Naive thymus-derived CD8-positive, alpha-beta T cell (primary cell): Measurements from ENCODE around the gene C13orf46. TPM values are rescaled to one million over a fixed set of nuclear protein-coding genes. Genes with fewer than 3 reads are reported as not detected.

Source experiments
- ATAC-seq, 2 donors: fragments of 150-1000 bp; cut with Tn5 transposase in 1 of 2; sonication (Bioruptor Pico), chemical (Tn5 transposase) in 1 of 2; 1 replicate in 1 of 2; 2 replicates in 1 of 2; pipeline ENCODE4 v1.10.0; 2021; ENCODE audit warnings: mild to moderate bottlenecking in 2 of 2, moderate library complexity in 2 of 2
- POLR2A ChIA-PET: fragments of 350-600 bp; sonication (Branson Sonifier 250); formaldehyde crosslinking; loops from one replicate; lab custom pipeline; 2021; ENCODE audit warnings: antibody characterized with exemption; lab: Charles Lee
- DNase-seq, 10 donors: peaks; one replicate each; pipeline versions ENCODE4 v3.0.0 to v3.0.0-alpha.2; 2020 to 2022
- H3K27ac Mint-ChIP-seq, 10 donors: one replicate each; pipeline ENCODE4 v1.8.0; 2020 to 2022; ENCODE audit warnings: mild to moderate bottlenecking in 10 of 10, mixed read lengths in 10 of 10, moderate library complexity in 4 of 10, inconsistent platforms in 1 of 10
- H3K27me3 Mint-ChIP-seq, 5 donors: one replicate each; pipeline ENCODE4 v1.8.0; 2021 to 2022; ENCODE audit warnings: mixed read lengths in 5 of 5
- H3K36me3 Mint-ChIP-seq, 3 donors: one replicate each; pipeline ENCODE4 v1.8.0; 2020 to 2022; ENCODE audit warnings: mixed read lengths in 3 of 3, mild to moderate bottlenecking in 2 of 3, inconsistent platforms in 1 of 3
- H3K4me1 Mint-ChIP-seq, 4 donors: one replicate each; pipeline ENCODE4 v1.8.0; 2021 to 2022; ENCODE audit warnings: mixed read lengths in 4 of 4
- H3K4me3 Mint-ChIP-seq, 10 donors: one replicate each; pipeline ENCODE4 v1.8.0; 2020 to 2022; ENCODE audit warnings: mild to moderate bottlenecking in 10 of 10, mixed read lengths in 10 of 10, moderate library complexity in 6 of 10, inconsistent platforms in 1 of 10
- H3K9me3 Mint-ChIP-seq, 9 donors: one replicate each; pipeline ENCODE4 v1.8.0; 2020 to 2022; ENCODE audit warnings: mixed read lengths in 9 of 9, mild to moderate bottlenecking in 3 of 9, inconsistent platforms in 1 of 9, moderate library complexity in 1 of 9
- polyA plus RNA-seq, 3 donors: library from polyadenylated mRNA; unstranded; fragments of 300-500 nt; fragmentation: Illumina TruSeq; gene quantifications; one replicate each; pipeline ENCODE4 v1.2.3, GENCODE V29; 2021
- total RNA-seq, 8 experiments: library from RNA in 2 of 8; stranded (reverse) in 2 of 8; gene quantifications; one replicate each; pipeline ENCODE4 v1.2.3 and lab custom pipeline; 2021 to 2026

C13orf46 gene
- total and polyA plus RNA-seq, 5 experiments from 2014 or later, result 0.43 to 16.2 (median 1.8) TPM

- H3K36me3 Mint-ChIP-seq, result peaks cover 0 to 54% (median 10%) of the 10 kb centered on the region in 3 donors
- peaks cover 0 to 2% (median 0%) of the 10 kb centered on the region in 9 donors for H3K9me3 Mint-ChIP-seq
- ATAC-seq, result no peak
- no peaks in the 10 kb centered on the region for H3K27me3 Mint-ChIP-seq
- peak overlapping the region in 1 of 10 donors; percentile 4 for H3K4me3 Mint-ChIP-seq
- H3K27ac Mint-ChIP-seq, result peak overlapping the region in 2 of 10 donors; percentile 29 to 63
- POLR2A ChIA-PET, result interaction anchor here (0.6 to 0.9 kb wide), 2 partner anchors 19 to 217 kb away, joined by 3 read pairs; no protein-coding TSS in a partner anchor
- peak in 1 of 10 donors; percentile 44 for DNase-seq
- H3K4me1 Mint-ChIP-seq, result peaks cover 0 to 3% (median under 1%) of the 10 kb centered on the region in 4 donors
Measured at GRCh38 chr13:113974304-113975281, 717 bp upstream of the C13orf46 start.

GRCh38 chr13:113972451-113973217 is 1.2 kb downstream of the C13orf46 start:
- Mint-ChIP-seq H3K27ac (peak overlapping the region in 3 of 10 donors; percentile 22 to 82 (median 56)), H3K27me3 (no peaks in the 10 kb centered on the region), H3K36me3 (peaks cover 0 to 36% (median 3%) of the 10 kb centered on the region in 3 donors), H3K4me3 (peak overlapping the region in 3 of 10 donors; percentile 10 to 52 (median 41)), H3K4me1 (peaks cover 0 to 1% (median under 1%) of the 10 kb centered on the region in 4 donors), H3K9me3 (peaks cover 0 to 2% (median 0%) of the 10 kb centered on the region in 9 donors)
- peak in 1 of 10 donors; percentile 62 for DNase-seq
- no peak for ATAC-seq
- POLR2A ChIA-PET, result no interaction called here

GRCh38 chr13:113971471-113972231 is 2.2 kb downstream of the C13orf46 start:
- Mint-ChIP-seq H3K9me3 (peaks cover 0 to 2% (median 0%) of the 10 kb centered on the region in 9 donors), H3K27ac (peak overlapping the region in 3 of 10 donors; percentile 33 to 82 (median 52)), H3K4me1 (peaks cover 0 to 1% (median under 1%) of the 10 kb centered on the region in 4 donors), H3K27me3 (no peaks in the 10 kb centered on the region), H3K36me3 (peaks cover 0 to 27% (median 3%) of the 10 kb centered on the region in 3 donors), H3K4me3 (peak overlapping the region in 2 of 10 donors; percentile 28 to 66)
- POLR2A ChIA-PET, result interaction anchor here (0.8 to 3.6 kb wide), 2 partner anchors 10 to 134 kb away, joined by 3 to 9 read pairs; no protein-coding TSS in a partner anchor
- DNase-seq, result peak in 2 of 10 donors; percentile 7 to 45
- no peak for ATAC-seq

- peaks cover 0 to 2% (median 0%) of the 10 kb centered on the region in 9 donors for H3K9me3 Mint-ChIP-seq
- H3K4me3 Mint-ChIP-seq, result peak overlapping the region in 3 of 10 donors; percentile 20 to 26 (median 22)
- no peaks in the 10 kb centered on the region for H3K27me3 Mint-ChIP-seq
Measured at GRCh38 chr13:113970810-113971470, 2.9 kb downstream of the C13orf46 start.

GRCh38 chr13:113969973-113970611 is 3.8 kb downstream of the C13orf46 start:
- peak overlapping the region in 4 of 10 donors; percentile 58 to 86 (median 68) for H3K27ac Mint-ChIP-seq
- POLR2A ChIA-PET, result interaction anchor here (0.6 to 3.6 kb wide), 2 partner anchors 12 to 141 kb away, joined by 3 to 9 read pairs; no protein-coding TSS in a partner anchor
- DNase-seq, result peak in 1 of 10 donors; percentile 31
- no peak for ATAC-seq
- peaks cover 0 to 2% (median 0%) of the 10 kb centered on the region in 9 donors for H3K9me3 Mint-ChIP-seq
- peaks cover 0 to 1% (median 0%) of the 10 kb centered on the region in 4 donors for H3K4me1 Mint-ChIP-seq
- H3K4me3 Mint-ChIP-seq, result peak overlapping the region in 3 of 10 donors; percentile 8 to 65 (median 58)
- no peaks in the 10 kb centered on the region for H3K27me3 Mint-ChIP-seq
- peaks cover 0 to 15% (median 3%) of the 10 kb centered on the region in 3 donors for H3K36me3 Mint-ChIP-seq

More at GRCh38 chr13:113970810-113971470, 2.9 kb downstream of the C13orf46 start:
- peak overlapping the region in 2 of 10 donors; percentile 29 to 86 for H3K27ac Mint-ChIP-seq
- H3K4me1 Mint-ChIP-seq, result peaks cover 0 to 1% (median 0%) of the 10 kb centered on the region in 4 donors
- POLR2A ChIA-PET, result interaction anchor here (0.6 to 3.6 kb wide), 4 partner anchors 11 to 391 kb away, joined by 3 to 9 read pairs (median 3); no protein-coding TSS in a partner anchor
- ATAC-seq (no peak), DNase-seq (peak in 1 of 10 donors; percentile 35)
- peaks cover 0 to 23% (median 3%) of the 10 kb centered on the region in 3 donors for H3K36me3 Mint-ChIP-seq

GRCh38 chr13:113969311-113969972 is 4.4 kb downstream of the C13orf46 start:
- H3K27me3 Mint-ChIP-seq, result no peaks in the 10 kb centered on the region
- peaks cover 0 to 2% (median 0%) of the 10 kb centered on the region in 9 donors for H3K9me3 Mint-ChIP-seq
- peak overlapping the region in 3 of 10 donors; percentile 4 to 79 (median 52) for H3K27ac Mint-ChIP-seq
- ATAC-seq (no peak), DNase-seq (peak in 1 of 10 donors; percentile 55)
- peaks cover 0 to 11% (median 3%) of the 10 kb centered on the region in 3 donors for H3K36me3 Mint-ChIP-seq
- POLR2A ChIA-PET, result interaction anchor here (3.6 kb wide), 1 partner anchor 12 kb away, joined by 9 read pairs; no protein-coding TSS in a partner anchor
- H3K4me1 Mint-ChIP-seq, result peaks cover 0 to 1% (median 0%) of the 10 kb centered on the region in 4 donors
- H3K4me3 Mint-ChIP-seq, result peak overlapping the region in 2 of 10 donors; percentile 24 to 58

- H3K4me3 Mint-ChIP-seq, result peak overlapping the region in 1 of 10 donors; percentile 34
- POLR2A ChIA-PET, result interaction anchor here (3.6 kb wide), 1 partner anchor 13 kb away, joined by 9 read pairs; no protein-coding TSS in a partner anchor
- peak in 1 of 10 donors; percentile 45 for DNase-seq
Measured at GRCh38 chr13:113968463-113969310, 5.2 kb downstream of the C13orf46 start.

GRCh38 chr13:113967729-113968462 is 6.0 kb downstream of the C13orf46 start:
- Mint-ChIP-seq H3K27me3 (no peaks in the 10 kb centered on the region), H3K4me3 (no peak overlapping the region), H3K4me1 (peaks cover 0 to 1% (median 0%) of the 10 kb centered on the region in 4 donors), H3K27ac (peak overlapping the region in 2 of 10 donors; percentile 47 to 82), H3K9me3 (peaks cover 0 to 2% (median 0%) of the 10 kb centered on the region in 9 donors), H3K36me3 (peaks cover 0 to 2% (median 0%) of the 10 kb centered on the region in 3 donors)
- POLR2A ChIA-PET, result interaction anchor here (3.6 kb wide), 1 partner anchor 14 kb away, joined by 9 read pairs; no protein-coding TSS in a partner anchor
- ATAC-seq (peak in 1 of 2 donors; percentile 9), DNase-seq (peak in 1 of 10 donors; percentile 64)

More at GRCh38 chr13:113968463-113969310, 5.2 kb downstream of the C13orf46 start:
- Mint-ChIP-seq H3K27ac (peak overlapping the region in 4 of 10 donors; percentile 41 to 82 (median 63)), H3K27me3 (no peaks in the 10 kb centered on the region), H3K36me3 (peaks cover 0 to 7% (median 3%) of the 10 kb centered on the region in 3 donors), H3K9me3 (peaks cover 0 to 2% (median 0%) of the 10 kb centered on the region in 9 donors), H3K4me1 (peaks cover 0 to 1% (median 0%) of the 10 kb centered on the region in 4 donors)
- ATAC-seq, result no peak
